A549 (cell line): ENCODE measurements around the gene KCTD11. TPM values are rescaled to one million over a fixed set of nuclear protein-coding genes. Genes with fewer than 3 reads are reported as not detected.
"Not testable (repeated sequence)": the region's sequence is repeated elsewhere in the genome, so short reads cannot be mapped to it uniquely, and the experiment has no call there.

Source experiments
- ATAC-seq, 2 experiments: fragments of 200-7000 bp in 1 of 2; fragments of >200 bp in 1 of 2; cut with Nextera tagmentation in 1 of 2; cut with Tn5 transposase in 1 of 2; 3 replicates each; pipeline versions ENCODE4 v1.8.0 to v1.9.1; 2018 to 2020; ENCODE audit warnings: mild to moderate bottlenecking in 1 of 2, moderate library complexity in 1 of 2
- CTCF ChIA-PET: fragments of 300-600 bp; sonication (Branson Sonifier 250); formaldehyde crosslinking; extraction: SDS; loops from one replicate; lab custom pipeline; 2021; ENCODE audit warnings: antibody characterized with exemption, inconsistent platforms; lab: Yijun Ruan, JAX
- POLR2A ChIA-PET: fragments of 350-600 bp; formaldehyde crosslinking; extraction: SDS; loops from one replicate; lab custom pipeline; 2021; ENCODE audit warnings: antibody characterized with exemption, inconsistent platforms; lab: Yijun Ruan, JAX
- DNase-seq, 2 experiments: peaks; one replicate each; pipeline versions ENCODE4 v3.0.0 to v3.0.0-alpha.2; 2011 to 2016; ENCODE audit warnings: low read depth in 1 of 2, low spot score in 1 of 2
- FAIRE-seq: peaks from 2 replicates; lab custom pipeline; 2011; peaks lifted over from hg19 to GRCh38; lab: Jason Lieb, UNC
- H3K27ac ChIP-seq, 2 experiments: fragments of >200 bp; sonication (Bioruptor Twin); formaldehyde crosslinking; 3 replicates each; pipeline ENCODE4 v1.5.1; 2016 to 2017
- H3K4me1 ChIP-seq: fragments of >200 bp; sonication (Bioruptor Twin); formaldehyde crosslinking; 3 replicates; pipeline ENCODE4 v1.6.1; 2016
- H3K4me2 ChIP-seq: fragments of >200 bp; sonication (Bioruptor Twin); formaldehyde crosslinking; 3 replicates; pipeline ENCODE4 v1.6.1; 2016
- H3K4me3 ChIP-seq: fragments of >200 bp; sonication (Bioruptor Twin); formaldehyde crosslinking; 3 replicates; pipeline ENCODE4 v1.5.1; 2016
- H3K9me3 ChIP-seq: fragments of >200 bp; sonication (Bioruptor Twin); formaldehyde crosslinking; 3 replicates; pipeline ENCODE4 v1.6.1; 2016
- BHLHE40 ChIP-seq: IDR thresholded peaks from 2 replicates; pipeline ENCODE4 v1.6.1; 2012; ENCODE audit warnings: low read depth, low read length, inconsistent platforms
- CBX2 ChIP-seq: fragments of 200-600 bp; sonication (generic); IDR thresholded peaks from 2 replicates; pipeline ENCODE4 v1.6.1; 2016; ENCODE audit warnings: low read depth, mild to moderate bottlenecking, borderline replicate concordance
- CTCF ChIP-seq: fragments of >200 bp; sonication (Bioruptor Twin); formaldehyde crosslinking; IDR thresholded peaks from 3 replicates; pipeline ENCODE4 v1.5.1; 2016
- EHMT2 ChIP-seq: fragments of 200-600 bp; sonication (generic); IDR thresholded peaks from 2 replicates; pipeline ENCODE4 v1.6.1; 2016; ENCODE audit warnings: antibody characterized with exemption, low read depth, mild to moderate bottlenecking, moderate library complexity
- EP300 ChIP-seq, 2 experiments: fragments of >200 bp; sonication (Bioruptor Twin); formaldehyde crosslinking; IDR thresholded peaks; 2 replicates in 1 of 2; 3 replicates in 1 of 2; pipeline ENCODE4 v1.6.1; 2016 to 2017
- FOSL2 ChIP-seq, 2 experiments: fragments of 450-650 bp in 1 of 2; fragments of >200 bp in 1 of 2; sonication (Bioruptor Twin) in 1 of 2; formaldehyde crosslinking; IDR thresholded peaks; 2 replicates each; pipeline versions ENCODE4 v1.5.0 to v1.6.1; 2016 to 2020; ENCODE audit warnings: mild to moderate bottlenecking in 1 of 2, moderate library complexity in 1 of 2
- HOXB5 ChIP-seq: fragments of 250-450 bp; sonication (Bioruptor Pico); IDR thresholded peaks from 2 replicates; pipeline ENCODE4 v1.5.0; 2020; ENCODE audit warnings: mild to moderate bottlenecking, moderate library complexity
- MAFK ChIP-seq: fragments of 450-650 bp; IDR thresholded peaks from 2 replicates; pipeline ENCODE4 v1.6.1; 2014; ENCODE audit not compliant: partially characterized antibody
- MAX ChIP-seq: IDR thresholded peaks from 2 replicates; pipeline ENCODE4 v1.6.1; 2012
- MAZ ChIP-seq: fragments of 150-350 bp; IDR thresholded peaks from 2 replicates; pipeline ENCODE4 v1.6.1; 2014; ENCODE audit warnings: antibody characterized with exemption, low read depth, low read length, borderline replicate concordance
- PHF8 ChIP-seq: fragments of 200-600 bp; sonication (generic); IDR thresholded peaks from 2 replicates; pipeline ENCODE4 v1.6.1; 2016; ENCODE audit warnings: low read depth, mild to moderate bottlenecking, antibody characterized with exemption, moderate library complexity, borderline replicate concordance
- POLR2A ChIP-seq: IDR thresholded peaks from 2 replicates; pipeline ENCODE4 v1.6.1; 2012; ENCODE audit warnings: mild to moderate bottlenecking, low read length
- RARB ChIP-seq: fragments of 250-450 bp; sonication (Bioruptor Pico); IDR thresholded peaks from 2 replicates; pipeline ENCODE4 v1.8.0; 2021; ENCODE audit warnings: mild to moderate bottlenecking, moderate library complexity
- RFX5 ChIP-seq: fragments of 450-650 bp; IDR thresholded peaks from 2 replicates; pipeline ENCODE4 v1.7.1; 2014; ENCODE audit warnings: antibody characterized with exemption, mild to moderate bottlenecking, moderate library complexity
- SMC3 ChIP-seq: fragments of >200 bp; sonication (Bioruptor Twin); formaldehyde crosslinking; IDR thresholded peaks from 3 replicates; pipeline ENCODE4 v1.6.1; 2018; ENCODE audit warnings: inconsistent platforms
- ZSCAN20 ChIP-seq: fragments of 250-450 bp; sonication (Bioruptor Pico); IDR thresholded peaks from 2 replicates; pipeline ENCODE4 v1.8.0; 2022; ENCODE audit warnings: mild to moderate bottlenecking, moderate library complexity
- WGBS: methylation state at CpG from one replicate; pipeline ENCODE4 v1.1.6; 2017; ENCODE audit errors: missing lambda C conversion rate; 5-methylcytosine and 5-hydroxymethylcytosine counted together
- polyA plus RNA-seq, 4 experiments: library from polyadenylated mRNA; depleted of rRNA in 3 of 4; stranded (reverse); fragments of >200 nt; fragmentation: RNase III in 1 of 4; extraction: RNeasy Plus Mini Kit Qiagen cat#74134 plus additional on column Dnase treatment in 1 of 4; gene quantifications; 2 replicates in 3 of 4; 3 replicates in 1 of 4; pipeline ENCODE4 v1.2.3, GENCODE V29; 2011 to 2017
- TF ChIP-seq, protein P1 (sequence below): fragments of 250-450 bp; sonication (Bioruptor Pico); IDR thresholded peaks from 2 replicates; pipeline ENCODE4 v1.5.0; 2020; ENCODE audit warnings: low read depth, mild to moderate bottlenecking, moderate library complexity

Gene KCTD11
- polyA plus RNA-seq, 2 of the 4 experiments (the other 2 are of a cell fraction), result 6.1 to 10.3 TPM

DNA sequence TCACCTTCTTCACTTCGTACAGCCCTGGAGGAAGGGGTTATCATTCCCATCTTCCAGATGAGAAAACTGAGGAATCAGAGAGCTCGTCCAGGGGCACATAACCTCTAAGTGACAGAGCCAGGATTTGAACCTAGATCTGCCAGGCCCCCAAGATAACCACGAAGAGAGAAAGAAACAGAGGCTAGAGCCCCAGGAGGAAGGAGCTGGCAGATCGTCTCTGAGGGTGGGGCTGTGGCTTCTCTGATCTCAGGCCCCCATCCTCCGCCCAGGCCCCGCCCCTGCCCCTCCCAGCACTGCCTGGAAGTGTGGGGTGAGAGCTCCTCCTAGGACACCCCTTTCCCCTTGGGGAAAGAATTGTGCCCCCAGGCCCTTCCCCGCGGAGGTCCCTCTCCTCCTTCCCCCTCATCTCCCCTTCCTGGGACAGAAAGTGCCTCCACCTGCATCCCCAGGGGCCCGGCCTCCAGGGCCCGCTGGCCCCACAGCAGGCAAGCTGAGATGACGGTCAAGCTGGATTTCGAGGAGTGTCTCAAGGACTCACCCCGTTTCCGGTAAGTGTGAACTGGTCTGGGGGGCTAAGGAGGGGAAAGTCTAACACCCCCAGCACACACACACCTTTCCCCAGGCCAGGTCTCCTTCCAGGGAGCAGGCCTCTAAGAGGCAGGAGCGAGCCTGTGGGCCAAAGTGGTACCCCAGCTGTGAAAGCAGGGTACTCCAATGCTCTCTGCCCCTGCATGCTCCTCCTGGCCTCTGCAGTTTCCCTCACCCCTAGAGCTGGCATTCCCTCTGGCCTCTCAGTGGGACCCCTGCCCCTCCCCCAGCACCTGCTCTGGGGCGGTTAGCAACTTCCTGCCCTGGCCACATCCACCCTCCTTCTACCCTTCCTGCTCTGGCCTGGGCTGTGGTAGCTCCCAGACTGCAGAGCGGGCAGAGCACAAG lies 15.5 kb upstream of the KCTD11 start, which contains the start of gene ACAP1 (continued):
- TF ChIP-seq SMC3, result no peak
- TF ChIP-seq MAX, result no peak

DNA sequence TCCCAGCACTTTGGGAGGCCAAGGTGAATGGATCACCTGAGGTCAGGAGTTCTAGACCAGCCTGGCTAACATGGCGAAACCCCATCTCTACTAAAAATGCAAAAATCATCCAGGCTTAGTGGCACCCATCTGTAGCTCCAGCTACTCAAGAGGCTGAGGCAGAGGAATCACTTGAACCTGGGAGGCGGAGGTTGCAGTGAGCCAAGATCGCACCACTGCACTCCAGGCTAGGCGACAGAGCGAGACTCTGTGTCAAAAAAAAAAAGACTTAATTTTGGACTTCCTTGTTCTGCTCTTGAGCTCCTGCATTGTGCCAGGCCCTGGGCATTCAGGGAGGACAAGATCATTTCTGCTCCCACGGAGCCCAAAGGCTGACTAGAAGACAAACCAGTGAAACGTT lies 14.4 kb upstream of the KCTD11 start:
- H3K4me2 ChIP-seq, FAIRE-seq, H3K4me3 ChIP-seq, DNase-seq, H3K9me3 ChIP-seq, ATAC-seq, H3K4me1 ChIP-seq, H3K27ac ChIP-seq: not testable (repeated sequence)
- CTCF ChIA-PET, result interaction anchor here (1.4 to 23.9 kb wide), 8 partner anchors 5 to 292 kb away, joined by 3 to 433 read pairs (median 16); partner anchors contain the start of genes ACAP1, KCTD11, NEURL4 and TMEM95
- 71% methylated on average over 7 of the region's 7 CpGs for WGBS
- POLR2A ChIA-PET, result interaction anchor here (1.0 kb wide), 1 partner anchor 14 kb away, joined by 3 read pairs; no protein-coding TSS in a partner anchor

GRCh38 chr17:7340179-7340578 lies 11.8 kb upstream of the KCTD11 start:
- POLR2A ChIA-PET, result no interaction called here

DNA sequence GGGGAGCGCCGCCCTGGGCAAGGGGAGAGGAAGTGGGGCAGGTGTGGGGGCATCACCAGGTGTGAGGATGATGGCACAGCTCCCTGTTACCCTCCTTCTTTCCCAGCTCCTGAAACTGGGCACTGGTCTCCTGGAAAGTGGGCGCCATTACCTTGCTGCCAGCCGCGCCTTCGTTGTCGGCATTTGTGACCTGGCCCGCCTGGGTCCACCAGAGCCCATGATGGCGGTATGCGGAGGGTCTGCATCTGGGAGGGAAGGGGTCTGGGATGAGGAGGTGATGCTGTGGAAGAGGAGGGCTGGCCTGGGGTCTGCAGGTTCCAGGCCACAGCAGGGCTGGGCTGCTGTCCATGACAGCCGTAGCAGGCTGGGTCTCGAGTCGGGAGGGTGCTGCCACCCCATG lies 10.1 kb upstream of the KCTD11 start:
- Histone ChIP-seq H3K9me3 (no peaks in the 10 kb centered on the region), H3K4me1 (peaks cover 8% of the 10 kb centered on the region; the same call in 1 of the 3 replicates), H3K27ac (no peak overlapping the region), H3K4me2 (no peak overlapping the region), H3K4me3 (no peak overlapping the region)
- POLR2A ChIA-PET, result interaction anchor here (1.7 kb wide), 1 partner anchor 12 kb away, joined by 5 read pairs; the partner anchor contains the start of gene NEURL4
- CTCF ChIA-PET, result interaction anchor here (0.9 to 23.9 kb wide), 10 partner anchors 1 to 219 kb away, joined by 3 to 433 read pairs (median 8); partner anchors contain the start of genes ACAP1, NEURL4, SLC2A4 and TMEM95
- WGBS, result 90% methylated on average over 13 of the region's 13 CpGs
- DNase-seq, result no peak
- TF ChIP-seq ZSCAN20 (CRISPR knock-in tag) (no peak), RFX5 (no peak), POLR2A (no peak), CTCF (no peak), BHLHE40 (no peak), EP300 (IDR thresholded peaks at IDR 0.05) (no peak), EHMT2 (no peak), RARB (no peak), FOSL2 (IDR thresholded peaks at IDR 0.05) (no peak), FOSL2 (CRISPR knock-in tag; IDR thresholded peaks at IDR 0.05) (no peak), CBX2 (no peak), PHF8 (no peak), SMC3 (no peak), HOXB5 (CRISPR knock-in tag) (no peak)
- TF ChIP-seq, protein P1, sequence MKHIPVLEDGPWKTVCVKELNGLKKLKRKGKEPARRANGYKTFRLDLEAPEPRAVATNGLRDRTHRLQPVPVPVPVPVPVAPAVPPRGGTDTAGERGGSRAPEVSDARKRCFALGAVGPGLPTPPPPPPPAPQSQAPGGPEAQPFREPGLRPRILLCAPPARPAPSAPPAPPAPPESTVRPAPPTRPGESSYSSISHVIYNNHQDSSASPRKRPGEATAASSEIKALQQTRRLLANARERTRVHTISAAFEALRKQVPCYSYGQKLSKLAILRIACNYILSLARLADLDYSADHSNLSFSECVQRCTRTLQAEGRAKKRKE (CRISPR knock-in tag), result no peak
- TF ChIP-seq, all 56 proteins: peak for 0
- ATAC-seq, result no peak
- FAIRE-seq, result no peak

More at GRCh38 chr17:7340179-7340578, 11.8 kb upstream of the KCTD11 start:
- TF ChIP-seq MAZ, result no peak
- peak; percentile 58 for TF ChIP-seq MAFK
- TF ChIP-seq, all 56 proteins: peak for 1
- DNase-seq, result no peak
- FAIRE-seq, result no peak
- ATAC-seq, result no peak
- no peak overlapping the region for H3K4me2 ChIP-seq
- 37% methylated on average over 2 of the region's 2 CpGs for WGBS
- no peaks in the 10 kb centered on the region for H3K9me3 ChIP-seq
- CTCF ChIA-PET, result interaction anchor here (3.0 to 23.9 kb wide), 4 partner anchors 2 to 41 kb away, joined by 11 to 433 read pairs (median 260); partner anchors contain the start of genes ACAP1, NEURL4 and TMEM95
- no peak overlapping the region for H3K27ac ChIP-seq
- no peak overlapping the region for H3K4me3 ChIP-seq
- H3K4me1 ChIP-seq, result peaks cover 8% of the 10 kb centered on the region; the same call in 1 of the 3 replicates
